ENCODE measurements around the gene ERC2.

DNA sequence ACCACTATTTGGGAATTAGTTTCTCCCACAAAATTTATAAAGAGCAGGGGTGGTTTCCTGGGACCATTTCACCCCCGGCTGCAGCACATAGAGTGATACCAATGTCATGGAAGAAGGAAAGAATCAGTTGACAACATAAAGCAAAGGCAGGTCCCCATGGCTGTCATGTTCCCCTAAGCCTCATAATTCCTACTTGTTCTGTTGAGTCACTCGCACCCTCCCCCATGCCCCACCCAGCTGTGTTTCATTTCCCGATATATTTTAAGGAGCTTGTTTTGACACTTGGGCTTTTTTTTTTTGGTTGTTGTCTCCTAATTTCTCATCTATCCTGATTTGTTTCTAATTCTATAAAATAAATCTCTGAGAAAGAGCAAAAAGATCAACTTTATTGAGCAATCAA is 24.9 kb downstream of the ERC2 start:
- TF ChIP-seq, protein P1, sequence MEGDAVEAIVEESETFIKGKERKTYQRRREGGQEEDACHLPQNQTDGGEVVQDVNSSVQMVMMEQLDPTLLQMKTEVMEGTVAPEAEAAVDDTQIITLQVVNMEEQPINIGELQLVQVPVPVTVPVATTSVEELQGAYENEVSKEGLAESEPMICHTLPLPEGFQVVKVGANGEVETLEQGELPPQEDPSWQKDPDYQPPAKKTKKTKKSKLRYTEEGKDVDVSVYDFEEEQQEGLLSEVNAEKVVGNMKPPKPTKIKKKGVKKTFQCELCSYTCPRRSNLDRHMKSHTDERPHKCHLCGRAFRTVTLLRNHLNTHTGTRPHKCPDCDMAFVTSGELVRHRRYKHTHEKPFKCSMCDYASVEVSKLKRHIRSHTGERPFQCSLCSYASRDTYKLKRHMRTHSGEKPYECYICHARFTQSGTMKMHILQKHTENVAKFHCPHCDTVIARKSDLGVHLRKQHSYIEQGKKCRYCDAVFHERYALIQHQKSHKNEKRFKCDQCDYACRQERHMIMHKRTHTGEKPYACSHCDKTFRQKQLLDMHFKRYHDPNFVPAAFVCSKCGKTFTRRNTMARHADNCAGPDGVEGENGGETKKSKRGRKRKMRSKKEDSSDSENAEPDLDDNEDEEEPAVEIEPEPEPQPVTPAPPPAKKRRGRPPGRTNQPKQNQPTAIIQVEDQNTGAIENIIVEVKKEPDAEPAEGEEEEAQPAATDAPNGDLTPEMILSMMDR (conservative IDR thresholded peaks at IDR 0.05 in 1 of 2, IDR thresholded peaks at IDR 0.05 in 1 of 2; ENCODE audit: extremely low read depth in 1 of 2, insufficient read depth in 1 of 2, low read depth in 1 of 2, low read length in 2 of 2): no peak
- no peak for TF ChIP-seq EZH2 (IDR thresholded peaks at IDR 0.05; ENCODE audit: borderline replicate concordance, low read length)

All from mammary epithelial cell (primary cell).